SK-N-SH (cell line): ENCODE data around the gene MACIR. TPM values are rescaled to one million over a fixed set of nuclear protein-coding genes. Genes with fewer than 3 reads are reported as not detected.

Experiments
- CTCF ChIA-PET: fragments of 300-600, 350-600 bp; formaldehyde crosslinking; extraction: SDS; loops from one replicate; lab custom pipeline; 2021; lab: Yijun Ruan, JAX
- POLR2A ChIA-PET: fragments of 350-600 bp; sonication (Branson Sonifier 250); formaldehyde crosslinking; extraction: SDS; loops from one replicate; lab custom pipeline; 2020; ENCODE audit warnings: antibody characterized with exemption, inconsistent platforms; lab: Yijun Ruan, JAX
- DNase-seq: peaks from one replicate; pipeline ENCODE4 v3.0.0; 2012
- H2AFZ ChIP-seq: fragments of 200-600 bp; sonication (generic); 2 replicates; pipeline ENCODE4 v1.8.1; 2016; ENCODE audit warnings: antibody characterized with exemption, mild to moderate bottlenecking, low read depth
- H3F3A ChIP-seq: fragments of 200-600 bp; sonication (generic); replicated peaks from 2 replicates; pipeline ENCODE3; 2016; ENCODE audit warnings: antibody characterized with exemption, mild to moderate bottlenecking; ENCODE audit not compliant: insufficient read depth
- H3K27ac ChIP-seq, 2 experiments: fragments of 200-500 bp in 1 of 2; fragments of 200-600 bp in 1 of 2; sonication (Bioruptor generic) in 1 of 2; sonication (generic), shearing (Covaris generic) in 1 of 2; 2 replicates each; pipeline versions ENCODE4 v1.5.1 to v1.6.1; 2014 to 2016; ENCODE audit warnings: low read depth in 2 of 2, inconsistent platforms in 1 of 2, low read length in 1 of 2, mild to moderate bottlenecking in 1 of 2, mixed read lengths in 1 of 2
- H3K27me3 ChIP-seq: fragments of 200-600 bp; sonication (generic), shearing (Covaris generic); 2 replicates; pipeline ENCODE4 v1.6.1; 2016; ENCODE audit warnings: mixed run types; ENCODE audit not compliant: insufficient read depth
- H3K36me3 ChIP-seq, 2 experiments: fragments of 200-500 bp in 1 of 2; fragments of 200-600 bp in 1 of 2; sonication (Bioruptor generic) in 1 of 2; sonication (generic) in 1 of 2; replicated peaks in 1 of 2; 2 replicates each; pipeline versions ENCODE3 to v1.5.1; 2014 to 2016; ENCODE audit warnings: low read length in 1 of 2, mild to moderate bottlenecking in 1 of 2; ENCODE audit not compliant: insufficient read depth in 2 of 2, control insufficient read depth in 1 of 2
- H3K4me1 ChIP-seq, 2 experiments: fragments of 200-500 bp in 1 of 2; fragments of 200-600 bp in 1 of 2; sonication (Bioruptor generic) in 1 of 2; sonication (generic), shearing (Covaris generic) in 1 of 2; 2 replicates each; pipeline versions ENCODE4 v1.5.1 to v1.6.1; 2014 to 2016; ENCODE audit warnings: low read depth in 1 of 2, low read length in 1 of 2, mixed run types in 1 of 2; ENCODE audit not compliant: insufficient read depth in 2 of 2, control insufficient read depth in 1 of 2
- H3K4me2 ChIP-seq: fragments of 200-600 bp; sonication (generic), shearing (Covaris generic); 2 replicates; pipeline ENCODE4 v1.6.1; 2017; ENCODE audit warnings: mixed run types
- H3K4me3 ChIP-seq, 2 experiments: fragments of 200-500 bp in 1 of 2; fragments of 200-600 bp in 1 of 2; sonication (Bioruptor generic) in 1 of 2; sonication (generic), shearing (Covaris generic) in 1 of 2; 2 replicates each; pipeline versions ENCODE4 v1.5.1 to v1.8.1; 2014 to 2016; ENCODE audit warnings: low read depth in 2 of 2, inconsistent platforms in 1 of 2, low read length in 1 of 2, mild to moderate bottlenecking in 1 of 2, mixed read lengths in 1 of 2, moderate library complexity in 1 of 2
- H3K79me2 ChIP-seq: fragments of 200-600 bp; sonication (generic); 2 replicates; pipeline ENCODE4 v1.8.1; 2017; ENCODE audit warnings: mild to moderate bottlenecking; ENCODE audit not compliant: insufficient read depth
- H3K9ac ChIP-seq: fragments of 200-600 bp; sonication (generic); 2 replicates; pipeline ENCODE4 v1.6.1; 2017; ENCODE audit warnings: mixed run types
- H3K9me2 ChIP-seq: fragments of 200-600 bp; sonication (generic); 2 replicates; pipeline ENCODE4 v1.6.1; 2017; ENCODE audit warnings: mixed run types
- H3K9me3 ChIP-seq: fragments of 200-600 bp; sonication (generic); 2 replicates; pipeline ENCODE4 v1.6.1; 2017; ENCODE audit warnings: mixed run types, mild to moderate bottlenecking, moderate library complexity
- H4K20me1 ChIP-seq: fragments of 200-600 bp; sonication (generic); 2 replicates; pipeline ENCODE4 v1.6.1; 2017; ENCODE audit warnings: mild to moderate bottlenecking, mixed run types; ENCODE audit not compliant: insufficient read depth
- CHD2 ChIP-seq: fragments of 150-350 bp; IDR thresholded peaks from 2 replicates; pipeline ENCODE4 v1.6.1; 2018; ENCODE audit warnings: low read length; ENCODE audit not compliant: partially characterized antibody
- CTCF ChIP-seq: fragments of 200-600 bp; sonication (generic); IDR thresholded peaks from 2 replicates; pipeline ENCODE4 v1.6.1; 2017; ENCODE audit warnings: antibody characterized with exemption, mild to moderate bottlenecking, moderate library complexity
- ELF1 ChIP-seq: IDR thresholded peaks from 2 replicates; pipeline ENCODE4 v1.4.0; 2012
- EZH2phosphoT487 ChIP-seq: fragments of 200-600 bp; sonication (generic); IDR thresholded peaks from 2 replicates; pipeline ENCODE4 v1.6.1; 2017; ENCODE audit warnings: low read depth, mixed run types, mild to moderate bottlenecking, antibody characterized with exemption, moderate library complexity, borderline replicate concordance
- FOXJ3 ChIP-seq: sonication (generic); formaldehyde crosslinking; IDR thresholded peaks from 2 replicates; pipeline ENCODE4 v1.5.1; 2020; ENCODE audit warnings: mild to moderate bottlenecking, missing genetic modification reagents
- FOXM1 ChIP-seq: IDR thresholded peaks from 2 replicates; pipeline ENCODE4 v1.4.0; 2012; ENCODE audit warnings: low read depth, mild to moderate bottlenecking
- GATA2 ChIP-seq: sonication (generic); formaldehyde crosslinking; IDR thresholded peaks from 2 replicates; pipeline ENCODE4 v1.5.0; 2020; ENCODE audit warnings: mild to moderate bottlenecking, missing genetic modification reagents
- JUND ChIP-seq: IDR thresholded peaks from 2 replicates; pipeline ENCODE4 v1.4.0; 2012
- MAX ChIP-seq: IDR thresholded peaks from 2 replicates; pipeline ENCODE4 v1.4.0; 2012; ENCODE audit warnings: low read depth
- NFIC ChIP-seq: IDR thresholded peaks from 2 replicates; pipeline ENCODE4 v1.4.0; 2012; ENCODE audit warnings: borderline replicate concordance
- NRF1 ChIP-seq: IDR thresholded peaks from 2 replicates; pipeline ENCODE4 v1.6.1; 2012; ENCODE audit warnings: low read depth, mild to moderate bottlenecking, low read length
- PBX3 ChIP-seq: IDR thresholded peaks from 2 replicates; pipeline ENCODE4; 2012
- REST ChIP-seq: IDR thresholded peaks from 2 replicates; pipeline ENCODE4 v1.6.1; 2012; ENCODE audit warnings: mild to moderate bottlenecking, low read depth, low read length, moderate library complexity
- RFX5 ChIP-seq: IDR thresholded peaks from 2 replicates; pipeline ENCODE4 v1.6.1; 2012; ENCODE audit warnings: mild to moderate bottlenecking, improper control_type of control experiment, low read length
- RXRA ChIP-seq: IDR thresholded peaks from 2 replicates; pipeline ENCODE4 v1.4.0; 2012; ENCODE audit warnings: low read depth, mild to moderate bottlenecking, borderline replicate concordance
- SMC3 ChIP-seq: IDR thresholded peaks from 2 replicates; pipeline ENCODE4 v1.6.1; 2012; ENCODE audit warnings: low read depth, low read length, improper control_type of control experiment
- TAF1 ChIP-seq: IDR thresholded peaks from 2 replicates; pipeline ENCODE4 v1.6.1; 2012; ENCODE audit warnings: low read depth, mild to moderate bottlenecking, low read length, moderate library complexity, borderline replicate concordance
- TEAD4 ChIP-seq: IDR thresholded peaks from 2 replicates; pipeline ENCODE4 v1.4.0; 2012; ENCODE audit warnings: mild to moderate bottlenecking, borderline replicate concordance; ENCODE audit not compliant: insufficient read depth
- YY1 ChIP-seq: IDR thresholded peaks from 2 replicates; pipeline ENCODE4 v1.4.0; 2012; ENCODE audit warnings: low read depth, mild to moderate bottlenecking
- WGBS: methylation state at CpG from one replicate; pipeline ENCODE4 v1.1.6; 2017; ENCODE audit warnings: low lambda C conversion rate; 5-methylcytosine and 5-hydroxymethylcytosine counted together
- polyA plus RNA-seq, 3 experiments: library from polyadenylated mRNA; depleted of rRNA; stranded (reverse); fragments of >200 nt; gene quantifications; 2 replicates each; pipeline ENCODE4 v1.2.3, GENCODE V29; 2012

The MACIR gene
- polyA plus RNA-seq, 1 of the 3 experiments (the other 2 are of a cell fraction), result 24.7 TPM

GRCh38 chr5:103286622-103287021, 28.1 kb downstream of the MACIR start:
- Histone ChIP-seq H3K9me3 (no peaks in the 10 kb centered on the region), H3K27ac (no peak overlapping the region), H3K9ac (no peak overlapping the region), H3K27me3 (no peaks in the 10 kb centered on the region), H3K79me2 (peaks cover 24% of the 10 kb centered on the region; the same call in 1 of the 2 replicates), H3F3A (peaks cover 25% of the 10 kb centered on the region), H4K20me1 (no peaks in the 10 kb centered on the region), H2AFZ (no peak overlapping the region), H3K4me2 (no peak overlapping the region), H3K4me3 (no peak overlapping the region), H3K36me3 (peaks cover 4 to 15% of the 10 kb centered on the region in 2 experiments), H3K4me1 (no peaks in the 10 kb centered on the region; a peak in 2 of 4 replicates), H3K9me2 (no peaks in the 10 kb centered on the region)
- POLR2A ChIA-PET, result no interaction called here
- WGBS, result 93% methylated on average over 3 of the region's 3 CpGs
- CTCF ChIA-PET, result interaction anchor here (0.9 kb wide), 1 partner anchor 9 kb away, joined by 3 read pairs; no protein-coding TSS in a partner anchor
- DNase-seq, result no peak
- TF ChIP-seq ELF1 (no peak), RXRA (no peak), TAF1 (no peak), CTCF (no peak), NRF1 (no peak), PBX3 (no peak), YY1 (no peak), RFX5 (no peak), JUND (no peak), SMC3 (no peak)

- Histone ChIP-seq H4K20me1 (no peaks in the 10 kb centered on the region), H3K4me3 (no peak overlapping the region), H3K4me2 (no peak overlapping the region), H3K27me3 (no peaks in the 10 kb centered on the region), H3F3A (peaks cover 9% of the 10 kb centered on the region), H2AFZ (no peak overlapping the region), H3K9me3 (no peaks in the 10 kb centered on the region), H3K27ac (no peak overlapping the region), H3K36me3 (no peaks in the 10 kb centered on the region), H3K9me2 (no peaks in the 10 kb centered on the region), H3K4me1 (no peaks in the 10 kb centered on the region; a peak in 2 of 4 replicates), H3K79me2 (peaks cover 10% of the 10 kb centered on the region; the same call in 1 of the 2 replicates), H3K9ac (no peak overlapping the region)
- ChIA-PET POLR2A (no interaction called here), CTCF (no interaction called here)
- WGBS, result 92% methylated on average over 1 of the region's 1 CpG
- no peak for DNase-seq
- no peak for TF ChIP-seq SMC3
- no peak for TF ChIP-seq GATA2
- TF ChIP-seq FOXJ3, result no peak
- TF ChIP-seq EZH2phosphoT487, result no peak
- TF ChIP-seq REST, result no peak
- TF ChIP-seq TEAD4, result no peak
- no peak for TF ChIP-seq NFIC
- no peak for TF ChIP-seq CHD2
- no peak for TF ChIP-seq MAX
- TF ChIP-seq JUND, result no peak
- no peak for TF ChIP-seq FOXM1
- TF ChIP-seq CTCF, result no peak
- TF ChIP-seq NRF1, result no peak
- no peak for TF ChIP-seq ELF1
These were observed 30.5 kb downstream of the MACIR start for GRCh38 chr5:103289024-103289423.
